GM19238 (cell line): ENCODE results near the gene XYLB.

ENCODE experiments used
- DNase-seq: peaks from one replicate; pipeline ENCODE4 v3.0.0; 2011; ENCODE audit warnings: low spot score; ENCODE audit not compliant: insufficient read length

Gene XYLB

DNA sequence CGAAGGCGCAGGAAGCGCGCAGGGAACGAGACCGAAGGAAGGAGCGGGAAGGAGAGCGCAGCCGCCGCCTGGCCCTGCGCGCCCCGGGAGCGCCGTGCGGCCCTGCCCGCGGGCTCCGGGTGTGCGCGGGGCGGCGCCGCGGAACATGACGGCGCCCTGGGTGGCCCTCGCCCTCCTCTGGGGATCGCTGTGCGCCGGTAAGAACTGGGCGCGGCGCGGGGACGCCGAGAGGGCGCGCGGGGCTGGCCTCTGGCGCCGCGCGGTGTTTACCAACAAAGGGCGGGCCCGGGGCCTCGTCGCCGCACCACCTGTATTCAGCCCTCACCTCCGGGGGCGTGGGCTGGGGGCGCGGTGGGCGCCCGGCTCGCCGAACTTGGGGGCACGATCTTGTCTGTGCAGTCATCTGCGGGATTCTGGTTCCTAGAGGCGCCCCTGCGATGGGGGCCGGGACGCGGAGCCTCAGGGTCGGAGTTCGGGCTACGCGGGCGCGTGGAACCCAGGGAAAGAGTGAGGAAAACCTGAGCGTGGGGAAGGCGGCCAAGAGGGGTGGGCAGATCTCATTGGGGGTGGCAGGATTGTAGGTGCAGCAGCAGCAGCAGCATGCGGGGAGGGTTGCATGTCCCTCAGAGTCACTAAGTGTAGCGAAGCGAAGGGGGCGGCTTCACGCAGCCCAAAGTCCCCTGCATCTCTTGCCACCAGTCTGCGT, 107.7 kb downstream of the XYLB start:
- DNase-seq: peak; percentile 46

DNA sequence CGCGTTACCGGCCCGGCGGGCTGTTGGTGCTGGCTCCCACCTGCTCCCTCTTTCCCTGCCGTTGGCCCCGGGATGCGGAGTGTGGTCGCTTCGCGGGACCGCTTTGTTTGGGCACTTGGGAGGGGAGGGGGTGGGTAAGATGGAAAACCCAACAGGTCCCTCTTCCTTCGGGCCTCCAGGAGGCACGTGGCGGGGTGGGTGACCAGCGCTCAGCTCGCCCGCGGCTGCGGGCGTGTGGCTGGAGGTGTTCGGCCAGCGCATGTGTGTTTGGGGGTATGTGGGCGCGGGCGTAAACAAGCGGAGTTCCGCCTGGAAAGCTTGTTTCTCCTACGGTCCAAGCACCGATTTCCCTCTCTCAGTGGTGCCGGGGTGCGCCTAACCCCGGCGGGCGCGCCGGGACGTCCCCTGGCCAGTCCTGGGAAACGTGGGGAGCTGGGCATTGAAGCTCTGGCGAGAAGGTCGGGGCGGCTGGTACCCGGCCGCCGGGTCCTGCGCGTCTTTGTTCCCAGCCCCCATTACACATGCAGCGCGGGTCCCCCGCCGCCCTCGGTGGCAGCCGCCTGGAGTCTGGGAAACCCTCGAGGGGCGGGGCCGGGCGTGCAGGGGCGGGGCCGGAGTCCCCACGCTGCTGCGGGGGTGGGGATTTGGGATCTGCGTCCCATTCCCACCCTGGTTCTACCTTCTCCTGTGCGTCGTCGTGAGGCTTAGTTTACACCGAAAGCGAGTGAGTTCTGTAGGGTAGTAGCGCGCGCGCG, 108.5 kb downstream of the XYLB start:
- DNase-seq: peak; percentile 31

DNA sequence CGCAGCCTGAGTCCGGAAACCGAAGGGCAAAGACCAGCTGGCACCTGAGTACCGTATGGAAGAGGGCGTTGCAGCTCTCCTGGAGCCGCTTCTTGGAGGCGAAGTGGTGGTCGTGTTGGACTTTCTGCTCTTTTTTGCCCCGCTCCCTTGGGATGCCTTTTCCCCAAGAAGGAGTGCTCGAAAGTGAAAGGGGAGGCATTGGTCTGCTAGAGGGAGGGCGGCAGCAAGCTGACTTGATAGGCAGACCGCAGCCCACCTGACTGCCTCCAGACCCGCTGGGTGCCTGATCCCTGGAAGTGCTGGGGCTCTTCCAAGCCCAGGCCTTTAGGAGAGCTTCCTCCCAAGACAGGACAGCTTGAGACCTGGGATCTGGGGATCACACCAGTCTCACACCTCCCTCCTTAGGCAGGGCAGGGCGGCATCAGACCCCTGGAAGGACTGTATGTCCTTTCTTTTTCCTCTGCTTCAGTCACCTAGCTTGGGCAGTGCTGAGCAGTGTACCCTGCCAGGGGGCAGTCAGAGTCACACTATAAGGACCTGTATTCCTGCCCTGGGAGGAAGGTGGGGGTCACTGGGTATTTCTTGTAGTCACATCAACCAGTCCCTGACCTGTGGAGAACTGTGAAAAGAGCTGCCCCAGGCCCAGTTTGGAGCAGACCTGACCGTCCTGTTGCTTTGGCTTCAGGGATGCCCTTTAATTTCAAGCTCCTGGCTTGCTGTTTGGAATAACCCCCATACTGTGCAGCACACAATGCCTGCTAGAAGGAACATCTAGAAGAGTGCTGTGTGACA, 109.2 kb downstream of the XYLB start:
- no peak for DNase-seq

GRCh38 chr3:38457111-38458003, 110.8 kb downstream of the XYLB start:
- DNase-seq: no peak

- no peak for DNase-seq
Measured at GRCh38 chr3:38458796-38459498, 112.4 kb downstream of the XYLB start.

DNA sequence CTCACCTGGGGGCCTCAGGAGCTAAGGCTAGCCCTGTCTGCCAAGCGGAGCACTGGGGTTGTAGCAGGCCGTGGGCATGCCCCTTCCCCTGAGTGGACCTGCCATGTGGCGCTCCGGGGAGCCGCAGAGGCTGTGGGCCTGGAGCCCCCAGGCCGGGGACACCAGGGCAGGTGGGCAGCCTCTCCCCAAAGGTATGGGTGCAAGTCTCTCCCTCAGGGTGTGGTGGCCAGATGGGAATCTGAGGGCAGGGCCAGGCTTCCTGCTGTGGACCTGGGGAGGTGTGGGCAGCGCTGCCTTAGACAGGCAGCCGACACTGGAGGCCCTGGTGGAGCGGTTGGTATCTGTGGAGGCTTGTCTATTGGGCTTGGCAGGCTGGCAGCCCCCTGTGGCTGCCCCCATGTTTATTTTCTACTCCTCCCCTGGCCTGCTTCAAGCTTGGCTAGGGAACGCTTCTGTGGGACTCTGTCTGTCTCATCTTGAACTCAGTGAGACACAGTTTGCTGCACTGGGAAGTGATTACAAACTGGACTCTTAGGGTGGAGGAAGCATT, 113.0 kb downstream of the XYLB start:
- DNase-seq: no peak

GRCh38 chr3:38460377-38461270, 114.0 kb downstream of the XYLB start:
- no peak for DNase-seq
